ENCODE data around the gene LSG1. TPM values are rescaled to one million over a fixed set of nuclear protein-coding genes. Genes with fewer than 3 reads are reported as not detected.
"Not testable (repeated sequence)": the region's sequence is repeated elsewhere in the genome, so short reads cannot be mapped to it uniquely, and the experiment has no call there.

The LSG1 gene
- polyA plus RNA-seq, 4 donors: 17.7 to 54.2 (median 22.0) TPM

- H3K36me3 ChIP-seq (ENCODE audit: control insufficient read depth in 3 of 3, insufficient read depth in 2 of 3, low read depth in 1 of 3, low read length in 3 of 3): peaks cover 0 to 44% (median 0%) of the 10 kb centered on the region in 3 donors
- no peaks in the 10 kb centered on the region for H3K27me3 ChIP-seq (ENCODE audit: control insufficient read depth in 3 of 3, insufficient read depth in 3 of 3, low read length in 3 of 3)
- H3K4me1 ChIP-seq (ENCODE audit: control insufficient read depth in 3 of 3, insufficient read depth in 2 of 3, low read depth in 1 of 3, low read length in 2 of 3): no peaks in the 10 kb centered on the region
- H3K4me3 ChIP-seq (ENCODE audit: low read depth in 1 of 3, low read length in 3 of 3): no peak overlapping the region
- H3K9me3 ChIP-seq (ENCODE audit: control insufficient read depth in 2 of 2, insufficient read depth in 1 of 2, low read depth in 1 of 2, low read length in 1 of 2): no peaks in the 10 kb centered on the region
- no peak overlapping the region for H3K27ac ChIP-seq (ENCODE audit: low read depth in 1 of 3, low read length in 2 of 3)
- DNase-seq (peak in 1 of 2 donors; percentile 22), FAIRE-seq (no peak)
- WGBS, 3 donors: 65 to 73% (median 67%) methylated on average over 3 of the region's 3 CpGs
Observed at GRCh38 chr3:194637066-194637465, 34.9 kb downstream of the LSG1 start.

GRCh38 chr3:194633349-194634004 lies 38.5 kb downstream of the LSG1 start, which contains the start of gene TMEM44:
Gene TMEM44, minus strand, starts transcription at chr3:194633419. Its CDS starts 204 bp downstream, at chr3:194633215.
- no peaks in the 10 kb centered on the region for H3K4me1 ChIP-seq (ENCODE audit: control insufficient read depth in 3 of 3, insufficient read depth in 2 of 3, low read depth in 1 of 3, low read length in 2 of 3)
- peak within 1 kb of the TSS; percentile 58 to 80 (median 72) for H3K4me3 ChIP-seq (ENCODE audit: low read depth in 1 of 3, low read length in 3 of 3)
- peaks cover 0 to 30% (median 0%) of the 10 kb centered on the region in 3 donors for H3K36me3 ChIP-seq (ENCODE audit: control insufficient read depth in 3 of 3, insufficient read depth in 2 of 3, low read depth in 1 of 3, low read length in 3 of 3)
- no peak for FAIRE-seq
- DNase-seq: peak; percentile 86 to 94
- peaks cover 0 to 10% of the 10 kb centered on the region in 2 donors for H3K9me3 ChIP-seq (ENCODE audit: control insufficient read depth in 2 of 2, insufficient read depth in 1 of 2, low read depth in 1 of 2, low read length in 1 of 2)
- H3K27ac ChIP-seq (ENCODE audit: low read depth in 1 of 3, low read length in 2 of 3): peak within 1 kb of the TSS in 2 of 3 donors; percentile 73 to 84
- 0 to 1% (median 1%) methylated on average over 31 to 66 of the region's 66 CpGs for WGBS, 3 donors
- no peaks in the 10 kb centered on the region for H3K27me3 ChIP-seq (ENCODE audit: control insufficient read depth in 3 of 3, insufficient read depth in 3 of 3, low read length in 3 of 3)

GRCh38 chr3:194632809-194633348 lies 39.1 kb downstream of the LSG1 start:
- Histone ChIP-seq H3K27me3 (ENCODE audit: control insufficient read depth in 3 of 3, insufficient read depth in 3 of 3, low read length in 3 of 3) (no peaks in the 10 kb centered on the region), H3K4me1 (ENCODE audit: control insufficient read depth in 3 of 3, insufficient read depth in 2 of 3, low read depth in 1 of 3, low read length in 2 of 3) (no peaks in the 10 kb centered on the region), H3K4me3 (ENCODE audit: low read depth in 1 of 3, low read length in 3 of 3) (peak overlapping the region; percentile 58 to 80 (median 72)), H3K27ac (ENCODE audit: low read depth in 1 of 3, low read length in 2 of 3) (peak overlapping the region in 2 of 3 donors; percentile 70 to 73), H3K9me3 (ENCODE audit: control insufficient read depth in 2 of 2, insufficient read depth in 1 of 2, low read depth in 1 of 2, low read length in 1 of 2) (peaks cover 0 to 10% of the 10 kb centered on the region in 2 donors), H3K36me3 (ENCODE audit: control insufficient read depth in 3 of 3, insufficient read depth in 2 of 3, low read depth in 1 of 3, low read length in 3 of 3) (peaks cover 0 to 32% (median 0%) of the 10 kb centered on the region in 3 donors)
- FAIRE-seq: no peak
- WGBS, 3 donors: 1 to 2% (median 1%) methylated on average over 45 to 56 of the region's 56 CpGs
- peak in 1 of 2 donors; percentile 32 for DNase-seq

GRCh38 chr3:194632226-194632808 lies 39.7 kb downstream of the LSG1 start:
- Histone ChIP-seq H3K4me1 (ENCODE audit: control insufficient read depth in 3 of 3, insufficient read depth in 2 of 3, low read depth in 1 of 3, low read length in 2 of 3) (no peaks in the 10 kb centered on the region), H3K4me3 (ENCODE audit: low read depth in 1 of 3, low read length in 3 of 3) (peak overlapping the region; percentile 58 to 80 (median 72)), H3K36me3 (ENCODE audit: control insufficient read depth in 3 of 3, insufficient read depth in 2 of 3, low read depth in 1 of 3, low read length in 3 of 3) (peaks cover 0 to 32% (median 0%) of the 10 kb centered on the region in 3 donors), H3K9me3 (ENCODE audit: control insufficient read depth in 2 of 2, insufficient read depth in 1 of 2, low read depth in 1 of 2, low read length in 1 of 2) (peaks cover 0 to 10% of the 10 kb centered on the region in 2 donors), H3K27me3 (ENCODE audit: control insufficient read depth in 3 of 3, insufficient read depth in 3 of 3, low read length in 3 of 3) (no peaks in the 10 kb centered on the region), H3K27ac (ENCODE audit: low read depth in 1 of 3, low read length in 2 of 3) (peak overlapping the region in 2 of 3 donors; percentile 70 to 73)
- FAIRE-seq: no peak
- no peak for DNase-seq
- WGBS, 3 donors: 55 to 69% (median 62%) methylated on average over 11 of the region's 11 CpGs

GRCh38 chr3:194631696-194632095 lies 40.3 kb downstream of the LSG1 start:
- Histone ChIP-seq H3K9me3 (ENCODE audit: control insufficient read depth in 2 of 2, insufficient read depth in 1 of 2, low read depth in 1 of 2, low read length in 1 of 2) (peaks cover 0 to 10% of the 10 kb centered on the region in 2 donors), H3K4me3 (ENCODE audit: low read depth in 1 of 3, low read length in 3 of 3) (no peak overlapping the region), H3K36me3 (ENCODE audit: control insufficient read depth in 3 of 3, insufficient read depth in 2 of 3, low read depth in 1 of 3, low read length in 3 of 3) (peaks cover 0 to 31% (median 0%) of the 10 kb centered on the region in 3 donors), H3K4me1 (ENCODE audit: control insufficient read depth in 3 of 3, insufficient read depth in 2 of 3, low read depth in 1 of 3, low read length in 2 of 3) (no peaks in the 10 kb centered on the region), H3K27me3 (ENCODE audit: control insufficient read depth in 3 of 3, insufficient read depth in 3 of 3, low read length in 3 of 3) (no peaks in the 10 kb centered on the region), H3K27ac (ENCODE audit: low read depth in 1 of 3, low read length in 2 of 3) (no peak overlapping the region)
- DNase-seq: no peak
- no peak for FAIRE-seq
- 96 to 99% (median 98%) methylated on average over 4 of the region's 4 CpGs for WGBS, 3 donors

- H3K4me1 ChIP-seq (ENCODE audit: control insufficient read depth in 3 of 3, insufficient read depth in 2 of 3, low read depth in 1 of 3, low read length in 2 of 3); H3K27ac ChIP-seq (ENCODE audit: low read depth in 1 of 3, low read length in 2 of 3); H3K27me3 ChIP-seq (ENCODE audit: control insufficient read depth in 3 of 3, insufficient read depth in 3 of 3, low read length in 3 of 3); DNase-seq; FAIRE-seq; H3K4me3 ChIP-seq (ENCODE audit: low read depth in 1 of 3, low read length in 3 of 3): not testable (repeated sequence)
- 93 to 94% (median 94%) methylated on average over 21 to 29 of the region's 29 CpGs for WGBS, 3 donors
- Histone ChIP-seq H3K36me3 (ENCODE audit: control insufficient read depth in 3 of 3, insufficient read depth in 2 of 3, low read depth in 1 of 3, low read length in 3 of 3) (peaks cover 0 to 37% (median 0%) of the 10 kb centered on the region in 3 donors), H3K9me3 (ENCODE audit: control insufficient read depth in 2 of 2, insufficient read depth in 1 of 2, low read depth in 1 of 2, low read length in 1 of 2) (peaks cover 0 to 10% of the 10 kb centered on the region in 2 donors)
Observed at GRCh38 chr3:194630681-194631080, 41.3 kb downstream of the LSG1 start.

- Histone ChIP-seq H3K36me3 (ENCODE audit: control insufficient read depth in 3 of 3, insufficient read depth in 2 of 3, low read depth in 1 of 3, low read length in 3 of 3) (peaks cover 0 to 62% (median 0%) of the 10 kb centered on the region in 3 donors), H3K27ac (ENCODE audit: low read depth in 1 of 3, low read length in 2 of 3) (no peak overlapping the region), H3K4me3 (ENCODE audit: low read depth in 1 of 3, low read length in 3 of 3) (no peak overlapping the region), H3K4me1 (ENCODE audit: control insufficient read depth in 3 of 3, insufficient read depth in 2 of 3, low read depth in 1 of 3, low read length in 2 of 3) (peaks cover 0 to 6% (median 0%) of the 10 kb centered on the region in 3 donors), H3K27me3 (ENCODE audit: control insufficient read depth in 3 of 3, insufficient read depth in 3 of 3, low read length in 3 of 3) (no peaks in the 10 kb centered on the region), H3K9me3 (ENCODE audit: control insufficient read depth in 2 of 2, insufficient read depth in 1 of 2, low read depth in 1 of 2, low read length in 1 of 2) (peaks cover 0 to 3% of the 10 kb centered on the region in 2 donors)
- no peak for DNase-seq
- WGBS, 3 donors: 89 to 97% (median 95%) methylated on average over 6 of the region's 6 CpGs
- no peak for FAIRE-seq
Observed at GRCh38 chr3:194624956-194625355, 47.0 kb downstream of the LSG1 start.

GRCh38 chr3:194623449-194624290 lies 48.3 kb downstream of the LSG1 start:
- FAIRE-seq (no peak), DNase-seq (no peak)
- H3K27me3 ChIP-seq (ENCODE audit: control insufficient read depth in 3 of 3, insufficient read depth in 3 of 3, low read length in 3 of 3): no peaks in the 10 kb centered on the region
- H3K4me1 ChIP-seq (ENCODE audit: control insufficient read depth in 3 of 3, insufficient read depth in 2 of 3, low read depth in 1 of 3, low read length in 2 of 3): peaks cover 0 to 6% (median 0%) of the 10 kb centered on the region in 3 donors
- no peak overlapping the region for H3K4me3 ChIP-seq (ENCODE audit: low read depth in 1 of 3, low read length in 3 of 3)
- H3K27ac ChIP-seq (ENCODE audit: low read depth in 1 of 3, low read length in 2 of 3): no peak overlapping the region
- H3K9me3 ChIP-seq (ENCODE audit: control insufficient read depth in 2 of 2, insufficient read depth in 1 of 2, low read depth in 1 of 2, low read length in 1 of 2): no peaks in the 10 kb centered on the region
- H3K36me3 ChIP-seq (ENCODE audit: control insufficient read depth in 3 of 3, insufficient read depth in 2 of 3, low read depth in 1 of 3, low read length in 3 of 3): peaks cover 0 to 64% (median 0%) of the 10 kb centered on the region in 3 donors
- WGBS, 3 donors: 93 to 95% (median 94%) methylated on average over 25 of the region's 25 CpGs

Data from small intestine (tissue), 7 donors.